Measurements from ENCODE around the gene TAS2R30.
"Not testable (repeated sequence)": the region's sequence is repeated elsewhere in the genome, so short reads cannot be mapped to it uniquely, and the experiment has no call there.

TAS2R30 gene

GRCh38 chr12:11134305-11134704, at the start of gene TAS2R30:
Gene TAS2R30 (minus strand): TSS chr12:11134644. CDS start chr12:11134244, 400 bp downstream.
- no peak for DNase-seq

DNA sequence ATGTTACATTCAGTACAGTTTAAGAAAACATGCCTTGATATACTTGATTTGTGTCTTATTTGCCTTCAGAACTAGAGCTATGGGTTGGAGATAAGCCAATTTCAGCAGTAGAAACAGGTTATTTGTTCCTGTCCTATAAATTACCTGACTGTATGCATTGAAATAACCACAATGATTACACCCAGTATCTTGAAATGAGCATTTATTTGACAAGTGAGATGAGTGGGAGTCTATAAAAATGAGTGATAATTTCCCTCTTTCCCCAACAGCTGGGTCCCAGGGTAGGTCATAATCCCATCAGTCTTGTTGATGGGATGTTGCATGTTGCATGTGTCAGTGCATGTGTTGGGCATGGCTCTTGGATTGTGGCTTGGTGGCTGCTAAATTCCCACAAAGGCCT, 48.6 kb upstream of the TAS2R30 start:
- DNase-seq, result no peak

DNA sequence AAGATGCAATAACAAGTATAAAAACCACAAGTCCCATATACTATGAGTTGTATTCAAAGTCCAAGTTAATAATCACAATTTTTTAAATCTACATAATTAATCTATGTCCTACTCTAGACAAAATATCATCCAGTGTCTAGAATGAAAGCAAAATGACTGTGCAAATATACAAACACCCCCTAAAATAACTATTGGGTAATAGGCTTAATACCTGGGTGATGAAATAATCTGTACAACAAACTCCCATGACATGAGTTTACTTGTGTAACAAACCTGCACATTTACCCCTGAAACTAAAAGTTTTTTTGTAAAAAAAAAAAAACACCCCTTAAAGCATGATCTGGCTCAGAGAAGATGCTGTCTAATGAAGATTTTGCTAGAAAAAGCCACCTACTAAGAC, 48.1 kb upstream of the TAS2R30 start:
- no peak for DNase-seq

DNA sequence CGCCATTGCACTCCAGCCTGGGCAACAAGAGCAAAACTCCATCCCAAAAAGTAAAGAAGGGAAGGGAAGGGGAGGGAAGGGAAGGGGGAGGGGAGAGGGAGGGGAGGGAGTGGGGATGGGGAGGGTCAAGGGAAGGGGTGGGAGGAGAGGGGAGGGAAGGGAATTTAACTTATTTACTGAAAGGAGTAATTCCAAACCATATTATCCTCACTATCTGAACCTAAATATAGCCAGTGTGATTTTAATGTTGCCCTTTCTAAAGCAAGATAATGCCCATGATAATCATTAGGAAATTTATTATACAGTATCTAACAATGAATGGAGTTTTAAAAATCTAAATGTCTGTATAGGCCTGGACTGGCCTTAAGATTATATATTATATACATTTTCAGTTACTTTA, 43.8 kb upstream of the TAS2R30 start:
- DNase-seq, result no peak

DNA sequence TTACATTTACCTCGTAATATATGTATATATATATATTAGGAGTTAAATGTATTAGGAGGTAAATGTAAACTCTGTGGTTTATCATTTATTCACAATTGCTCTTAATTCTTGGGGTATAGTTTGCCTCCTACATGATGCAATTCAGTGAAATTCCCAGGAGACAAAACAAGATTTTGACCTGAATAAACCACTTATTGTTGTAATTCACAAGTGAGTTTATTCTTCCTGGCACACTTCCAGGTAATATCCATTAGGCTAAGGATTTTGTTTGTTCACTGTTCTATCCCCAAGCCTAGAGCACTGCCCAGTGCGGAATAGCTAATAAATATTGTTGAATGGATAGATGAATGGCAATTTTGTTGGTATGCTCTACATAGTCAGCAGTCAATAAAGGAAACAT, 39.6 kb upstream of the TAS2R30 start:
- no peak for DNase-seq

DNA sequence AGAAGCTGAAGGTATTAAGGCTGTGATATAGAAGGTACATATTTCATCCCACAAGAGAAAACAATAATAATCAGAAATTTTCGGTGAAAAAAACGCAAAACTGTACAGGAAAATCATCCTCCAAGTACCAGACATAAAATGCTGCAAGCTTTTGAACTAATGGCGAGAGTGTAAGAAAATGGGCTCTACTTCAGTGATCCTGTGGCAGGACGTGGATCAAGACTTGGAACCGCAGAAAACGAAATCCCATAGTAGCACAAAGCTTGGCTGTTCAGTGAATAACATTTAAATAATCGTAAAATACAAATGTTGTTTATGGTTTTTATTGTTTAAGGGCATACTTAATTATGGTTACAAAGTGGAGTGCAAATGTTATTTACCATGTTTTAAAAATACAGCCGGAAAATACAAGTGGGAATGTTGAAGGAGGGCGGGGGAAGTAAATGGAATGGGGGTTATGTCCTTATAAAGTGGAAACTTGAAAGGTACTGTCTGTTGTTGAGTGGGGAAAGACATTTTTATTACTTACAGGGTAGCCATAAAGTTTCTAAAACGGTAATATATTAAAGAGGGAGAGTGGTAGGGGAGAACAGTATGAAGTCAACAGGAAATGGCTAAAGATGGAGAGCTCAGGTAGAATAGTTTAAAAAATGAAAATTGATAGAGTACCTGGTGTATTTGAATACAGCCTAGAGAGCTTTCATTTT, 37.7 kb upstream of the TAS2R30 start:
- peak; percentile 57 for DNase-seq

DNA sequence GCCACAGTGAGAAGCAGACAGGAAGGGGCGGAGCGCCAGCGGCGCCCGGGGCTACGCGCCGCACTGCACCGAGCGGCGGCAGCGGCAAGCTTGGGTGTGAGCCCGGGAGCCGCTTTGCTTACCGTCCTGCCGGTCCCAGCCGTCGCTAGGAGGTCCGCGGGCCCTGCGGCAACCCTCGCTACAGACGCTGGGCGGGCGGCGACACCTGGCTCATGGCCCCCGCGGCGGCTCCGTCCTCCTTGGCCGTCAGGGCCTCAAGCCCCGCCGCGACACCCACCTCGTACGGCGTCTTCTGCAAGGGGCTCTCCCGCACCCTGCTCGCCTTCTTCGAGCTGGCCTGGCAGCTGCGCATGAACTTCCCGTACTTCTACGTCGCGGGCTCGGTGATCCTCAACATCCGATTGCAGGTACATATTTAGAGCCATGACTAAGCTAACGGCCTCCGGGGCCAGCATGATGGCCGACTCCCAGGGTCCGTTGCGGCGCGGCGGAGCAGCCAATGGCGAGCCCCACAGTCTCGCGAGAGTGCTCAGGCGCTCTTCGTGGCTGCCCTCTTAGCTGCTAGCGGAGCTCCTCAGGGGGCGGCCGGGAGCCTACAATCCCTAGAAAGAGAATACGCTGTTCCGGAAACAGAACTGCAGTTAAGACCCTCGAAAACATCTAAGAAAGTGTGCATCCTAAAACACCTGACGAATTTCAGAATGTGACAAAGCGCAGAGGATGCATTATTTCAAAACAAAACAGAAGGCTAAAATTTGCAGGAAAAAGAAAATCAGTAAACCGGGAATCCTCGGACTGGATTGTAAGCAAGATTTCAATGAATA, 36.9 kb upstream of the TAS2R30 start, which contains the start of gene SMIM10L1:
SMIM10L1 (plus strand) TSS at position 50 of the 824 bp plus-strand sequence; CDS start at position 213, 163 bp downstream.
- DNase-seq, result peak; percentile 97

DNA sequence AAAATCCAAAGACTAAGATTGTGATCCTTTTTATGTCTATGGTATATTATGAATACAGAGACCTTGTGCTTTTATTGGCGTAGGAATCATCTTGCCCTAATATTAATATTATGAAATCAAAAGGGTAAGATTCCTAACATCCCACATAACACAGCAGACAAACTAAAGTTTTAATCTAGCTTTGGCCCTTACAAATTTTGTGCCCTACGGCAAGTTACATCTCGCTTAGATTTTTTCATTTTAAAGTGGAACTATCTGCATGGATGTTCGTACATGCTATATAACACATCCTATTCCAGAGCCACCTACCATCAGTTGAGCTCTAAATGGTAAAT, 36.3 kb upstream of the TAS2R30 start:
- no peak for DNase-seq

GRCh38 chr12:11166300-11166699, 31.9 kb upstream of the TAS2R30 start:
- no peak for DNase-seq

DNA sequence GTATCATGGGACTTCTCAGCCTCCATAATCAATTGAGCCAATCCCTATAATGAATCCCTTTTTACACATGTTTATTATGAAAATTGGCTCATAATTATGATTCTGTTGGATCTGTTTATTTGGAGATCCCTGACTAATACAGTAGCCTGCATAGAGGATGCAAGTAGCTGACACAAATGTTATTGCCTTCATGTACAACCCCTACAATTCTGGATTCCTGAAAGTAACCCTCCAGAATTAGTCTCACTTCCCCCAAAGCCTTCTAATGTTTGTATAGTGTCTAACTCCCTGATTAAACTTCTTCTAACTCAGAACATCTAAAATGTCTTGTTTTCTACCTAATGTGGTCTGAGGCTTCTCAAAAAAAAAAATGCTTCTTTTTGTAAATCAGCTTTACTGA, 29.9 kb upstream of the TAS2R30 start:
- no peak for DNase-seq

- peak; percentile 35 for DNase-seq
These were observed 28.1 kb upstream of the TAS2R30 start for GRCh38 chr12:11162502-11162901.

- DNase-seq, result no peak
These were observed 24.5 kb upstream of the TAS2R30 start for GRCh38 chr12:11158885-11159444.

- DNase-seq, result no peak
These were observed 20.0 kb upstream of the TAS2R30 start for GRCh38 chr12:11154400-11154925.

- no peak for DNase-seq
These were observed 18.3 kb upstream of the TAS2R30 start for GRCh38 chr12:11152725-11153124.

DNA sequence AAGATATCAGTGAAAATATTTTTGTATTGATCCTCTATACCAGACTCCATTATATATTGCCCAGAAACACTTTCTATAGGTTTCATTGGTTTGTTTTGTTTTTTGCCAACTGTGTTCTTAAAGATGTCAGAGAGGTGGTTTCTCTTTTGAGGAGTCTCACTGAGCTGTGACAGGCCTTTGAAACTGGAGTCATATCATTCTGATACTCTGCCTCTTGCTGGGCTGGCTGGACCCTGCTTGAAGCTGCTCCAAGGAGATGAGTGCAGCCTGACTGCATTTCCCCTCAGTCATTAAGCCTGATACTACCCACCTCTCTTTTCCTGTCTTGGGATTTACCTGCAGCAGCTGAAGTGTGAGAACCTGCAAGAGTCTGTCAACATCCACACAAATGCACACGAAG, 16.4 kb upstream of the TAS2R30 start:
- DNase-seq, result no peak

GRCh38 chr12:11147420-11147819, 13.0 kb upstream of the TAS2R30 start:
- DNase-seq, result no peak

DNA sequence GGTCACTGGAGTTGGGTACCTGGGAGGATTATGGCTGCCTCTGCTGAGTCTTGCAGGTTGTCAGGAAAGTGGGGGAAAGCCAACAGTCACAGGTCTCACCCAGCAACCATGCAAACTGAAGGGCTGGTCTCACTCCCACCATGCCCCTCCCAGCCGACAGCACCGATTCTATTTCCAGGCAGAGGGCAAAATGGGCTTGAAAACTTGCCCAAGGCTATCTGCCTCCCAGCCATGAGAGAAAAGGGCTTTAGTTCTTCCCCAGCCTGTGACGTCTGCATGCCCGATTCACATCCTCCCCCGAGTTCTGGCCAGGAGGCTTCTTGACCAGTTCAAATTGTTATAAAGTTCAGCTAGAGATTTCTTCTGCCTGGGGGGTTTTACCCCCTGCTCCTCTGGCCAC, 9.9 kb upstream of the TAS2R30 start:
- DNase-seq, result no peak

GRCh38 chr12:11143352-11143751, 8.9 kb upstream of the TAS2R30 start:
- no peak for DNase-seq

- DNase-seq, result no peak
These were observed 1.6 kb upstream of the TAS2R30 start for GRCh38 chr12:11136075-11136474.

GRCh38 chr12:11133816-11134215, 628 bp downstream of the TAS2R30 start:
- no peak for DNase-seq

DNA sequence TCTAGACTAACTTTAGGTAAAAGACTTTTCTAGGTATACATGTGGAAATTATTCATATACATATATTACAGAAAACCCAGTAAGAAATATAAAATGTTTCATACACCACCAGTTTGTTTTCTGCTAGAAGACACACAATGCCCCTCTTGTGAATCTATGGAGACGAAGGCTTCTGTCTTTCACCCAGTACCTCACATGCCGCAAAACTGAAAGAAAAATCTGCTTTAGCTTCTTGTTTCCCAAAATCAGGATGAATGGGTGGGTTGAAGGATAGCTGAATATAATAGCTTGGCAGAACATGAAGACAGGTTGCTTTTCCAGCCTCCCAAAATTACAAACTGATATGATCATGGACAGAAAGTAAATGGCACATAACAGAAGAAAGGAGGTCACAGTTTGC, 1.3 kb downstream of the TAS2R30 start:
- DNase-seq, result no peak

GRCh38 chr12:11130999-11131398, 3.4 kb downstream of the TAS2R30 start:
- DNase-seq, result no peak

DNA sequence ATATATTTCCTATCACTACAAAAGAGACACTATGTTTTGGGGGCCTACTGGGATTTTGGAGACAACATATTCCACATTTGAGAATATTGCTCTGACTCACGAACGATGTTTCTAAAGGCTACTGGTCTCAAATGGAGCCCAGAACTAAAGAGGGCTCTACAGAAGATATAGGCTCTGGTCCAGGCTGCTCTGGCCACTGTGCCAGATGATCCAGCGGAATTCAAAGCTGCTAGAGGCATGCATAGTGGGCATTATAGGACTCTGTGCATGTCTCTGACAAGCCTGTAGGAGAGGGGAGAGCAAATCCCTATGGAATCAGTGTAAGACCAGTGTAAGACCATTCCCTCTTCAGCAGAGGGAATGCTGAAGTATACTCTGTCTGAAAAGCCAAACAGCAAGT, 4.1 kb downstream of the TAS2R30 start:
- no peak for DNase-seq

DNA sequence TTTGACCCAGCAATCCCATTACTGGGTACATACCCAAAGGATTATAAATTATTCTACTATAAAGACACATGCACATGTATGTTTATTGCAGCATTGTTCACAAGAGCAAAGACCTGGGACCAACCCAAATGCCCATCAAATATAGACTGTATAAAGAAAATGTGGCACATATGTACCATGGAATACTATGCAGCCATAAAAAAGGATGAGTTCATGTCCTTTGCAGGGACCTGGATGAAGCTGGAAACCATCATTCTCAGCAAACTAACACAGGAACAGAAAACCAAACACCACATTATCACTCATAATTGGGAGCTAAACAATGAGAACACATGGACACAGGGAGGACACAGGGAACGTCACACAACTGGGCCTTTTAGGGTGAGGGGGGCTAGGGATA, 20.3 kb downstream of the TAS2R30 start:
- DNase-seq, result not testable (repeated sequence)
